Suprapubic skin (tissue), 4 donors: ENCODE results near the gene SUN3. TPM values are rescaled to one million over a fixed set of nuclear protein-coding genes. Genes with fewer than 3 reads are reported as not detected.

Experiments used
- DNase-seq, 2 donors: peaks; one replicate each; pipeline ENCODE4 v3.0.0-alpha.2; 2019; ENCODE audit warnings: low spot score in 2 of 2
- H3K27ac ChIP-seq: fragments of 200-600 bp; sonication (generic); one replicate; pipeline ENCODE4 v1.5.1; 2019
- H3K27me3 ChIP-seq: fragments of 200-600 bp; sonication (generic); one replicate; pipeline ENCODE4 v1.5.1; 2019
- H3K36me3 ChIP-seq: fragments of 200-600 bp; sonication (generic); one replicate; pipeline ENCODE4 v1.5.1; 2019
- H3K4me1 ChIP-seq: fragments of 200-600 bp; sonication (generic); one replicate; pipeline ENCODE4 v1.5.1; 2019
- H3K4me3 ChIP-seq: fragments of 200-600 bp; sonication (generic); one replicate; pipeline ENCODE4 v1.5.1; 2019; ENCODE audit warnings: mild to moderate bottlenecking
- H3K9me3 ChIP-seq: fragments of 200-600 bp; sonication (generic); one replicate; pipeline ENCODE4 v1.5.1; 2019
- EP300 ChIP-seq: sonication (generic); formaldehyde crosslinking; IDR thresholded peaks from one replicate; pipeline ENCODE4 v1.6.1; 2017; ENCODE audit warnings: antibody characterized with exemption
- POLR2A ChIP-seq, 2 donors: fragments of 450-650 bp; IDR thresholded peaks; one replicate each; pipeline ENCODE4 v1.6.1; 2017; ENCODE audit warnings: antibody characterized with exemption in 2 of 2, mild to moderate bottlenecking in 2 of 2, moderate library complexity in 2 of 2
- POLR2AphosphoS5 ChIP-seq, 3 donors: sonication (generic); formaldehyde crosslinking; IDR thresholded peaks; one replicate each; pipeline ENCODE4 v1.6.1; 2017; ENCODE audit warnings: antibody characterized with exemption in 3 of 3
- WGBS: methylation state at CpG from one replicate; pipeline ENCODE4 v1.1.5; 2018; 5-methylcytosine and 5-hydroxymethylcytosine counted together
- total RNA-seq, 4 donors: library from RNA; depleted of rRNA; stranded (reverse); fragments of >200 nt; gene quantifications; one replicate each; pipeline ENCODE4 v1.1.0, GENCODE V29; 2016
- TF ChIP-seq, protein P1 (sequence below), 2 donors: fragments of 200-600 bp in 1 of 2; fragments of 450-650 bp in 1 of 2; sonication (generic) in 1 of 2; IDR thresholded peaks; one replicate each; pipeline ENCODE4 v1.5.1; 2016 to 2019; ENCODE audit warnings: antibody characterized with exemption in 2 of 2, mild to moderate bottlenecking in 1 of 2, moderate library complexity in 1 of 2

Gene SUN3, protein sequence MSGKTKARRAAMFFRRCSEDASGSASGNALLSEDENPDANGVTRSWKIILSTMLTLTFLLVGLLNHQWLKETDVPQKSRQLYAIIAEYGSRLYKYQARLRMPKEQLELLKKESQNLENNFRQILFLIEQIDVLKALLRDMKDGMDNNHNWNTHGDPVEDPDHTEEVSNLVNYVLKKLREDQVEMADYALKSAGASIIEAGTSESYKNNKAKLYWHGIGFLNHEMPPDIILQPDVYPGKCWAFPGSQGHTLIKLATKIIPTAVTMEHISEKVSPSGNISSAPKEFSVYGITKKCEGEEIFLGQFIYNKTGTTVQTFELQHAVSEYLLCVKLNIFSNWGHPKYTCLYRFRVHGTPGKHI
- not detected for total RNA-seq

DNA sequence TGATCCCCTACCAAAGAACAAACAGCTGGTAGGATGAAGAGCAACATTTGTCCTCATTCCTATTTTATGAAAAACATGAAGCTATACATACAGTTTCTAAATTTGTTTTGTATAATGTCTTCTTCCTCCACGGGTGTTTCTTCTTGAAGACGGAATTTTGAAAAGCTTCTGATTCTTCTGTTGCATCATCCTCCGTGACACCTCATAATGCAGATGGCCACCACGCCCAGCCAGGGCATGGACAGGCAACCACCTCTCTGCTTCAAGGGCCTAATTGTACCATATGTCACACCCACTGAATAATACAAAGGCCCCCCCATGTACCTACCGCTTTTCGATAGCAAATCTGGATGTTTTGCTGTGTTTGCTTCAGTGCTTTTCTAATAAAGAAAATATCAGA is at the start of gene SUN3:
TSS of gene SUN3 (minus strand) at position 170 of the 400 bp plus-strand sequence. CDS start at position 1, 169 bp downstream.
- H3K27me3 ChIP-seq: peaks cover 19% of the 10 kb centered on the region
- no peaks in the 10 kb centered on the region for H3K36me3 ChIP-seq
- no peaks in the 10 kb centered on the region for H3K4me1 ChIP-seq
- 83% methylated on average over 6 of the region's 6 CpGs for WGBS
- no peak within 1 kb of the TSS for H3K27ac ChIP-seq
- TF ChIP-seq POLR2AphosphoS5 (IDR thresholded peaks at IDR 0.05): no peak
- TF ChIP-seq, protein P1, sequence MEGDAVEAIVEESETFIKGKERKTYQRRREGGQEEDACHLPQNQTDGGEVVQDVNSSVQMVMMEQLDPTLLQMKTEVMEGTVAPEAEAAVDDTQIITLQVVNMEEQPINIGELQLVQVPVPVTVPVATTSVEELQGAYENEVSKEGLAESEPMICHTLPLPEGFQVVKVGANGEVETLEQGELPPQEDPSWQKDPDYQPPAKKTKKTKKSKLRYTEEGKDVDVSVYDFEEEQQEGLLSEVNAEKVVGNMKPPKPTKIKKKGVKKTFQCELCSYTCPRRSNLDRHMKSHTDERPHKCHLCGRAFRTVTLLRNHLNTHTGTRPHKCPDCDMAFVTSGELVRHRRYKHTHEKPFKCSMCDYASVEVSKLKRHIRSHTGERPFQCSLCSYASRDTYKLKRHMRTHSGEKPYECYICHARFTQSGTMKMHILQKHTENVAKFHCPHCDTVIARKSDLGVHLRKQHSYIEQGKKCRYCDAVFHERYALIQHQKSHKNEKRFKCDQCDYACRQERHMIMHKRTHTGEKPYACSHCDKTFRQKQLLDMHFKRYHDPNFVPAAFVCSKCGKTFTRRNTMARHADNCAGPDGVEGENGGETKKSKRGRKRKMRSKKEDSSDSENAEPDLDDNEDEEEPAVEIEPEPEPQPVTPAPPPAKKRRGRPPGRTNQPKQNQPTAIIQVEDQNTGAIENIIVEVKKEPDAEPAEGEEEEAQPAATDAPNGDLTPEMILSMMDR (IDR thresholded peaks at IDR 0.05): no peak
- no peak for TF ChIP-seq EP300
- no peak for TF ChIP-seq POLR2A (IDR thresholded peaks at IDR 0.05)
- H3K9me3 ChIP-seq: no peaks in the 10 kb centered on the region
- no peak within 1 kb of the TSS for H3K4me3 ChIP-seq
- DNase-seq: no peak

DNA sequence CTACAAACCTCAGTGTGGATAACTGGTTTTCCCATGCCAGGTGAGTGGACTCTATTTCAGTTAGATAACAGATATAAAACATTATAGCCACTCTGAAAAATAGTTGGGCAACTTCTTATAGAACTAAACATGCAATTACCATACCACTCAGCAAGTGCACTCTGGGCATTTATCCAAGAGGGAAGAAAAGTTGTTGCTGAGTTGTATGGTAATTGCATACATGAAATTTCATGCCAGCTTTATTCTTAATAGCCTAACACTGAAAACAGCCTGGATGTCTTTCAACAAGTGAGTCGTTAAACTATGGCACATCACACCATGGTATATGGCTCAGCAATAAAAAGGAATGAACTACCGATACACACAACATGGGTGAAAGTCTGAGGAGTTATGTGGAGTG is 49.6 kb upstream of the SUN3 start:
- DNase-seq: no peak
- Histone ChIP-seq H3K4me3 (no peak overlapping the region), H3K36me3 (no peaks in the 10 kb centered on the region), H3K9me3 (no peaks in the 10 kb centered on the region), H3K4me1 (peaks cover 2% of the 10 kb centered on the region), H3K27me3 (no peaks in the 10 kb centered on the region), H3K27ac (no peak overlapping the region)
- WGBS: 53% methylated on average over 2 of the region's 2 CpGs
- TF ChIP-seq, protein P1 (IDR thresholded peaks at IDR 0.05): no peak
- no peak for TF ChIP-seq EP300
- no peak for TF ChIP-seq POLR2AphosphoS5 (IDR thresholded peaks at IDR 0.05)
- TF ChIP-seq POLR2A (IDR thresholded peaks at IDR 0.05): no peak

DNA sequence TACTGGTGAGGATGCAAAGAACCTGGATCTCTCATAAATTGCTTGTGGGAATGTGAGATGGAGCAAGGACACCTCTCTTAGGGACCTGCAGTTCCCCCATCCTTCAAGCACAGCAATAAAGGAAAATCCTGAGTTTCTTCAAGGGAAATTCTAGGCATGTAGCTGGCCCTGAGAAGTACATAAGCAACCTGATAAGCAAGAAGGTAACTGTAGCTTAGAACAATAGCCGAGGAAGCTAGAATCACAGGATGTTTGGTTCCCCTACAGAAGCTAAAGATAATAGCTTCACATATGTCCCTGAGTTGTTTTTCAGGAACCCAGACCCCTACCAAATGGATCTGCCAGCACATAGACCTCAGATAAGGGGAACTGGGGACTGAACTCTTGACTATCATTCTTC is 48.5 kb upstream of the SUN3 start:
- no peak for TF ChIP-seq EP300
- peaks cover 2% of the 10 kb centered on the region for H3K4me1 ChIP-seq
- WGBS: 81% methylated on average over 1 of the region's 1 CpG

DNA sequence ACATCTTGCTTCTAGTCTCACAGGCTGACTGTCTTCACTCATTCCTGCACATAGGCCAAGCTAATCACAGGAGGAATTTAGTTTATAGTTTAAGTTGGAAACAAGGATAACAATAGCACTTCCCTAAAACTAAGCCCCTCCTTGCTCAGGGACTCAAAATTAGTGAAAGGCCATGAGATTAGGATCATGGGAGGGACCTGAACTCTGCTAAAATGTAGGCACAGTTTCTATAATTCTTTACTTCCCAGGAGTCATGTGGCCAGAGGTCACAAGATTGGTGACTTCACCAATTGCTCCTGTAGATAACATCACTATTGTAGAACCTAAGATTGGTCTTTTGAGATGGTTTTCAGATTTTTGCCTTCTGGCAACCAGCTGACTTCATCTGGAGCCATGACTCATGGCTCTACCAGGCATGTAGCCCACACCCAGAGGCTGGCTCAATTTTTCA is 45.3 kb upstream of the SUN3 start:
- Histone ChIP-seq H3K4me3 (no peak overlapping the region), H3K4me1 (peaks cover 2% of the 10 kb centered on the region), H3K27me3 (no peaks in the 10 kb centered on the region), H3K9me3 (no peaks in the 10 kb centered on the region), H3K36me3 (no peaks in the 10 kb centered on the region), H3K27ac (no peak overlapping the region)
- DNase-seq: no peak
- TF ChIP-seq, protein P1 (IDR thresholded peaks at IDR 0.05): no peak
- TF ChIP-seq POLR2A (IDR thresholded peaks at IDR 0.05) (no peak), POLR2AphosphoS5 (IDR thresholded peaks at IDR 0.05) (no peak), EP300 (no peak)

More for the DNA sequence above, 48.5 kb upstream of the SUN3 start:
- H3K27me3 ChIP-seq: no peaks in the 10 kb centered on the region
- no peak for DNase-seq
- no peaks in the 10 kb centered on the region for H3K9me3 ChIP-seq
- H3K4me3 ChIP-seq: no peak overlapping the region
- no peak overlapping the region for H3K27ac ChIP-seq
- H3K36me3 ChIP-seq: no peaks in the 10 kb centered on the region

DNA sequence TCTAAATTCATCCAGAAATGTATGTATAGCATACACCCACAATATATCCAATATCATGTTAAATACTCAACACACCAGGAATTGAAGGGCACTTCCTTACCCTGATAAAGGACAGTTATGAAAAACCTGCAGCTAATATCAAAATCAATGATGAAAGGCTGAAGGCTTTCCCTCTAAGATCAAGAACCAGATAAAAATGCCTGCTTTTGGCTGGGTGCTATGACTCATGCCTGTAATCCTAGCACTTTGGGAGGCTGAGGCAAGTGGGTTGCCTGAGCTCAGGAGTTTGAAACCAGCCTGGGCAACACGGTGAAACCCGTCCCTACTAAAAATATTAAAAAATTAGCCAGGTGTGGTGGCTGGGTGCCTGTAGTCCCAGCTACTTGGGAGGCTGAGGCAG is 38.6 kb upstream of the SUN3 start:
- no peaks in the 10 kb centered on the region for H3K36me3 ChIP-seq
- DNase-seq: no peak
- H3K4me1 ChIP-seq: no peaks in the 10 kb centered on the region
- TF ChIP-seq POLR2AphosphoS5 (IDR thresholded peaks at IDR 0.05): no peak
- no peak for TF ChIP-seq EP300
- TF ChIP-seq, protein P1 (IDR thresholded peaks at IDR 0.05): no peak
- no peak for TF ChIP-seq POLR2A (IDR thresholded peaks at IDR 0.05)
- WGBS: 62% methylated on average over 2 of the region's 2 CpGs
- no peaks in the 10 kb centered on the region for H3K9me3 ChIP-seq
- no peak overlapping the region for H3K4me3 ChIP-seq
- no peak overlapping the region for H3K27ac ChIP-seq
- H3K27me3 ChIP-seq: no peaks in the 10 kb centered on the region
